HEK293 (cell line): ENCODE measurements around the gene NR1I2.

Experiments used
- CTCF ChIA-PET: fragments of 350-600 bp; formaldehyde crosslinking; extraction: SDS; loops from one replicate; lab custom pipeline; 2021; ENCODE audit warnings: antibody characterized with exemption; lab: Yijun Ruan, JAX
- POLR2A ChIA-PET: fragments of 300-600 bp; formaldehyde crosslinking; extraction: SDS; loops from one replicate; lab custom pipeline; 2020; ENCODE audit warnings: antibody characterized with exemption, inconsistent platforms; lab: Yijun Ruan, JAX
- H3K27ac ChIP-seq: fragments of 200-500 bp; sonication (Bioruptor generic); 2 replicates; pipeline ENCODE4 v1.5.1; 2014; ENCODE audit warnings: low read depth, low read length, control low read depth, inconsistent platforms; ENCODE audit errors: extremely low read depth
- H3K36me3 ChIP-seq, 2 experiments: fragments of 200-500 bp in 1 of 2; sonication (Bioruptor generic) in 1 of 2; 1 replicate in 1 of 2; 2 replicates in 1 of 2; pipeline ENCODE4 v1.5.1; 2014 to 2017; ENCODE audit warnings: inconsistent platforms in 2 of 2, low read length in 2 of 2; ENCODE audit not compliant: control insufficient read depth in 2 of 2, insufficient read depth in 1 of 2
- H3K4me1 ChIP-seq: fragments of 200-500 bp; sonication (Bioruptor generic); 2 replicates; pipeline ENCODE4 v1.5.1; 2014; ENCODE audit warnings: mild to moderate bottlenecking, low read length, inconsistent platforms; ENCODE audit not compliant: control insufficient read depth, insufficient read depth
- H3K4me3 ChIP-seq: 2 replicates; pipeline ENCODE4 v1.5.1; 2011; ENCODE audit warnings: low read depth, mild to moderate bottlenecking, control low read depth, low read length, moderate library complexity
- H3K9me3 ChIP-seq: fragments of 200-500 bp; sonication (Bioruptor generic); 2 replicates; pipeline ENCODE4 v1.5.1; 2014; ENCODE audit warnings: low read depth, low read length, inconsistent platforms; ENCODE audit not compliant: control insufficient read depth, insufficient read depth
- ATF2 ChIP-seq: fragments of 450-650 bp; formaldehyde crosslinking; IDR thresholded peaks from 2 replicates; pipeline ENCODE4 v1.5.1; 2016; ENCODE audit warnings: missing biosample characterization, missing genetic modification characterization, low read depth
- GFI1B ChIP-seq: fragments of 450-650 bp; formaldehyde crosslinking; IDR thresholded peaks from 2 replicates; pipeline ENCODE4 v1.5.1; 2016; ENCODE audit warnings: missing biosample characterization, missing genetic modification characterization
- HOXA7 ChIP-seq: sonication (generic); formaldehyde crosslinking; IDR thresholded peaks from 2 replicates; pipeline ENCODE4 v1.8.1; 2022; ENCODE audit warnings: missing genetic modification reagents, borderline replicate concordance
- MEIS1 ChIP-seq: sonication (generic); formaldehyde crosslinking; IDR thresholded peaks from 2 replicates; pipeline ENCODE4 v1.8.1; 2022; ENCODE audit warnings: missing genetic modification reagents, mild to moderate bottlenecking, borderline replicate concordance
- PBX3 ChIP-seq: sonication (generic); formaldehyde crosslinking; IDR thresholded peaks from 2 replicates; pipeline ENCODE4 v1.8.1; 2022; ENCODE audit warnings: mild to moderate bottlenecking, moderate library complexity, missing genetic modification reagents
- PRDM2 ChIP-seq: fragments of 450-650 bp; formaldehyde crosslinking; IDR thresholded peaks from 2 replicates; pipeline ENCODE4 v1.5.1; 2016; ENCODE audit warnings: missing biosample characterization, missing genetic modification characterization, borderline replicate concordance
- YY2 ChIP-seq: fragments of 450-650 bp; formaldehyde crosslinking; IDR thresholded peaks from 2 replicates; pipeline ENCODE4 v1.5.1; 2016; ENCODE audit warnings: missing biosample characterization, missing genetic modification characterization
- ZNF112 ChIP-seq: fragments of 450-650 bp; formaldehyde crosslinking; IDR thresholded peaks from 2 replicates; pipeline ENCODE4 v1.5.0; 2017; ENCODE audit warnings: missing biosample characterization, missing genetic modification characterization
- ZNF169 ChIP-seq: fragments of 450-650 bp; formaldehyde crosslinking; IDR thresholded peaks from 2 replicates; pipeline ENCODE4 v1.5.1; 2016; ENCODE audit warnings: missing biosample characterization, missing genetic modification characterization
- ZNF184 ChIP-seq: fragments of 450-650 bp; IDR thresholded peaks from 2 replicates; pipeline ENCODE4 v1.5.1; 2018; ENCODE audit warnings: missing biosample characterization, mild to moderate bottlenecking, missing genetic modification characterization
- ZNF37A ChIP-seq: fragments of 450-650 bp; IDR thresholded peaks from 2 replicates; pipeline ENCODE4 v1.5.1; 2018; ENCODE audit warnings: missing biosample characterization, missing genetic modification characterization
- ZNF423 ChIP-seq: fragments of 450-650 bp; formaldehyde crosslinking; IDR thresholded peaks from 2 replicates; pipeline ENCODE4 v1.5.1; 2016; ENCODE audit warnings: missing biosample characterization, missing genetic modification characterization
- ZNF518A ChIP-seq: fragments of 450-650 bp; formaldehyde crosslinking; conservative IDR thresholded peaks from 2 replicates; pipeline ENCODE4 v1.5.1; 2016; ENCODE audit warnings: low read depth, missing biosample characterization, missing genetic modification characterization
- ZNF548 ChIP-seq: fragments of 450-650 bp; formaldehyde crosslinking; IDR thresholded peaks from 2 replicates; pipeline ENCODE4 v1.5.1; 2016; ENCODE audit warnings: missing biosample characterization, missing genetic modification characterization
- ZNF707 ChIP-seq: fragments of 450-650 bp; formaldehyde crosslinking; IDR thresholded peaks from 2 replicates; pipeline ENCODE4 v1.5.1; 2016; ENCODE audit warnings: missing biosample characterization, missing genetic modification characterization
- ZSCAN18 ChIP-seq: fragments of 450-650 bp; formaldehyde crosslinking; IDR thresholded peaks from 2 replicates; pipeline ENCODE4 v1.5.1; 2016; ENCODE audit warnings: missing biosample characterization, missing genetic modification characterization
- TF ChIP-seq, protein P1 (sequence below): fragments of 450-650 bp; formaldehyde crosslinking; IDR thresholded peaks from 2 replicates; pipeline ENCODE4 v1.5.1; 2017; ENCODE audit warnings: missing biosample characterization, mild to moderate bottlenecking, missing genetic modification characterization, moderate library complexity

NR1I2 gene

GRCh38 chr3:119769394-119770149 lies 12.3 kb upstream of the NR1I2 start:
- Histone ChIP-seq H3K27ac (no peak overlapping the region), H3K36me3 (no peaks in the 10 kb centered on the region), H3K9me3 (no peaks in the 10 kb centered on the region), H3K4me3 (no peak overlapping the region), H3K4me1 (no peaks in the 10 kb centered on the region)
- POLR2A ChIA-PET: no interaction called here
- CTCF ChIA-PET: no interaction called here
- TF ChIP-seq YY2 (tag by site-specific recombination): no peak
- TF ChIP-seq MEIS1: no peak
- TF ChIP-seq PBX3: no peak
- TF ChIP-seq ZNF37A (tag by site-specific recombination): no peak
- no peak for TF ChIP-seq ZNF423 (tag by site-specific recombination)
- no peak for TF ChIP-seq GFI1B (tag by site-specific recombination)
- no peak for TF ChIP-seq ZNF707 (tag by site-specific recombination)
- no peak for TF ChIP-seq HOXA7 (CRISPR knock-in tag)
- TF ChIP-seq ZNF184 (tag by site-specific recombination): no peak
- no peak for TF ChIP-seq PRDM2 (tag by site-specific recombination)
- no peak for TF ChIP-seq ZNF169 (tag by site-specific recombination)

- ChIA-PET CTCF (no interaction called here), POLR2A (no interaction called here)
- Histone ChIP-seq H3K36me3 (no peaks in the 10 kb centered on the region), H3K27ac (no peak overlapping the region), H3K4me3 (no peak overlapping the region), H3K4me1 (no peaks in the 10 kb centered on the region), H3K9me3 (no peaks in the 10 kb centered on the region)
- TF ChIP-seq ATF2 (tag by site-specific recombination): no peak
- TF ChIP-seq ZNF548 (tag by site-specific recombination): no peak
- no peak for TF ChIP-seq ZNF518A
- TF ChIP-seq, protein P1, sequence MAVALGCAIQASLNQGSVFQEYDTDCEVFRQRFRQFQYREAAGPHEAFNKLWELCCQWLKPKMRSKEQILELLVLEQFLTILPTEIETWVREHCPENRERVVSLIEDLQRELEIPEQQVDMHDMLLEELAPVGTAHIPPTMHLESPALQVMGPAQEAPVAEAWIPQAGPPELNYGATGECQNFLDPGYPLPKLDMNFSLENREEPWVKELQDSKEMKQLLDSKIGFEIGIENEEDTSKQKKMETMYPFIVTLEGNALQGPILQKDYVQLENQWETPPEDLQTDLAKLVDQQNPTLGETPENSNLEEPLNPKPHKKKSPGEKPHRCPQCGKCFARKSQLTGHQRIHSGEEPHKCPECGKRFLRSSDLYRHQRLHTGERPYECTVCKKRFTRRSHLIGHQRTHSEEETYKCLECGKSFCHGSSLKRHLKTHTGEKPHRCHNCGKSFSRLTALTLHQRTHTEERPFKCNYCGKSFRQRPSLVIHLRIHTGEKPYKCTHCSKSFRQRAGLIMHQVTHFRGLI: no peak
- TF ChIP-seq ZSCAN18 (tag by site-specific recombination): no peak
- no peak for TF ChIP-seq ZNF169 (tag by site-specific recombination)
- no peak for TF ChIP-seq ZNF112 (tag by site-specific recombination)
These were observed 7.5 kb upstream of the NR1I2 start for GRCh38 chr3:119774444-119774843.
